GM18861 (cell line): Measurements from ENCODE around the gene HVCN1.
"Not testable (repeated sequence)": the region's sequence is repeated elsewhere in the genome, so short reads cannot be mapped to it uniquely, and the experiment has no call there.

Source experiments
- ATAC-seq: cut with Tn5 transposase; IDR thresholded peaks from one replicate; pipeline ENCODE4 v1.9.1; 2021; ENCODE audit not compliant: unreplicated experiment

The HVCN1 gene

DNA sequence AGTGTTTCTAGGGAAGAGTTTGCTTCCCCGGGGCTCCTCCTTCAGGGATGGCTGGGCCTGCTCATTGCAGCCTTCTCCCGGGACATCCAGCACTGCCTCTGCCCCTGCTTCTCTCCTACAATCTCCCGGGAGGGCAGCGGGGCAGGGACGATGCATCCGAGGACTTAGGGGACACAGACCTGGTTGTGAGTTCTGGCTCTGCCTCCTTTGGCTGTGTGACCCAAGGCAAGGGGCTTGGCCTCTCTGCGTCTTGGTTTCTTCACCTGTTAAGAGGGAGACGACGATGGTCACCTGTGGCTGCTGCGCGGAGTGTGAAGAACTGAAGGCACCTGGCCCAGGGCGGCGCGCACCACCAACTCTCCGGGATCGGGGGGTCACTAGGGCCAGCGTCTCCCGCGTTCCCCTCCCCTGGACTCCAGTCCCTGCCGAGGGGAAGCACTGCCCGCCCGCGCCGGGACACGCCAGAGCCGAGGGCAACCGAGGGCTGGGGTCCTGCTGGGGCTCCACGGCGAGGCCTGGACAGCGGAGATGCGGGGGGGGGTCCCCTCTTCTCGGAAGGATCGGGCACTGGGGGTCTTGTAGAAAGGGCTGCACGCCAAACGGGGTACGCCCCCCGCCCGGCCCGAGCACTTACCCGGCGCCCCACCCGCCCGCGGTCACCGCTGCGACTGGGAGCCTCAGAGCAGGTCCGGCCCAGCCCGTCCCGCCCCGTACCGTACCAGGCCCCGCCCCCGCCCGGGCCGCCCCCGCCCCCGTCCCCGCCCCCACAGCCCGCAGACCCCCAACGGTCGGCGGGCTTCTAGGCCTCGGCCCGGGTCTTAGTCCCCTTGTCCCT, at the start of gene HVCN1:
HVCN1 (minus strand) TSS at position 670 of the 835 bp plus-strand sequence. CDS start 5,870 bp downstream, outside the sequence.
- ATAC-seq, result no peak

DNA sequence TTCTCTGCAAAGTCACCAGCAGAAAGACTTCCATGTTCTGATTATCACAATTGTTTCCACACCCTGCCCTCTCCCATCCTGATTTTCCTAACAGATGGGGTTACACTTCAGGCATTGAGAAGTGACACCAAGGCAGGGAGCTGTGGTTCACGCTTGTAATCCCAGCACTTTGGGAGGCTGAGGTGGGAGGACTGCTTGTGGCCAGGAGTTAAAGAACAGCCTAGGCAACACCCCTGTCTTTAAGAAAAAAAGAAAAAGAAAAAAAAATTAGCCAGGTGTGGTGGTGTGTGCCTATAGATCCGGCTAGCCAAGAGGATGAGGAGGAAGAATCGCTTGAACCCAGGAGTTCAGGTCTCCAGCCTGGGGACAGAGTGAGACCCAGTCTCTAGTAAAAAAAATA, 48.6 kb upstream of the HVCN1 start:
- ATAC-seq, result no peak

GRCh38 chr12:110737016-110737415, 48.1 kb upstream of the HVCN1 start:
- not testable (repeated sequence) for ATAC-seq

DNA sequence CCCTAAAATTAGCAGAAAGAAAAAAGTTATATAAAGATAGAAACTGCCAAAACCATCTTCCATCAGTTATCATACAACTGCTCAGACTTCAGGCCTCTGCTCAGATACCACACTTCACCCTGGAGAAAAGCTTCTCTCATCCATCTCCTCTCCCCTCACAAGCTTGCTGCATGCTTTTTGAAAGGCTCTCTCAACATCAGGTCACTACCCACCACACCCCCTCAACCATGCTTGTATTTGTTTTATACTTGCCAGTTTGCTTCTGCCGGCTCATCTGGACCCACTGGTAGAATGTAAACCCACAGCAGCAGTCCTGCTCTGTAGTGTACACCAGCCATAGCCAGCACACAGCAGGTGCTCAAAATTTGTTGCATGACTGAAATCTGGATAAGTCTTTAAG, 45.0 kb upstream of the HVCN1 start:
- ATAC-seq, result no peak

DNA sequence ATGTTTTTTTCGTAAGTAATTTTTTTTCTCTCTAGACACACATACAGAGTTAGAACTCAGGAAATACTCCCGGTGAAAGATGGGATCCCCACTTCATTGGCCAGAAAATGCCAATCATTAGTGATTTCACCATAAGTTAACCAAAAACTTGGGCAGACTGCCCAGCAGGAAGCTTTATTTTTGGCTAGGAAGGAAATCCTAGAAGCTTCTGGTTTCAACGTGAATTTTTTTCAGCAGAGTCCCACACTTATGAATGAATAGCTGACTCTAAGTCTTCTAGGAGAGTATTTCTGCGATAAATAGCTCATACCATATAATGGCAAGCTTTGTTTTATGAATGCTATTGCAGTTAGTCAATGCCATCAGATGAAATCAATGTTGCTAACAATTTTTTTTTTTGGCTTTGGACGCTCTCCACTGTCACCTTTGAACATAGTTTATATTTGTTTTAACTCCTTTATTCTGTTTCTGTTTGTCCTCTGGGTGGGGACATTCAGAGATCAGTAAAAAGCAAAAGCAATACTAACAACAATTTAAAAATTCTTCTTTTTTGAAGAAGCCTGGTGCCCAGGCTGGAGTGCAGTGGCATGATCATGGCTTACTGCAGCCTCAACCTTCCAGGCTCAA, 44.3 kb upstream of the HVCN1 start:
- ATAC-seq, result no peak

GRCh38 chr12:110732572-110732971, 43.7 kb upstream of the HVCN1 start:
- ATAC-seq, result no peak

- no peak for ATAC-seq
Observed at GRCh38 chr12:110731479-110731878, 42.6 kb upstream of the HVCN1 start.

DNA sequence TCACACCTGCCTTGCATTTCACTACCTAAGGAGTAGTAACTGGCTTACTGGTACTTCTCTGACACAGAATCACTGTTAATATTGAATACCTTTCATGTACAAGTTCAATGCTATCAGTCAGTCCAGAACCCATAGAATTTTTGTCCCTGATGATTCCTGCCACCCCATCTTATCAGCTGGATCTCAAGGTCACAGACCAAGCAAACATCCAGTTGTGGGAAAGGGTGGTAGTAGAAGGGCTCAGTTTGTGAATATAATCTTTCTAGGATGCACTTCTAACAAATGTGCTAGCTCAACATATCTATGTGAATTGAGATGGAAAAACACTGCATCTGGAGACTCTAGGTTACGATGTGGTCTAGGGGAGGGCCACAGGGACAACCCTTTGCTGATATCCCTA, 39.7 kb upstream of the HVCN1 start:
- ATAC-seq, result no peak

DNA sequence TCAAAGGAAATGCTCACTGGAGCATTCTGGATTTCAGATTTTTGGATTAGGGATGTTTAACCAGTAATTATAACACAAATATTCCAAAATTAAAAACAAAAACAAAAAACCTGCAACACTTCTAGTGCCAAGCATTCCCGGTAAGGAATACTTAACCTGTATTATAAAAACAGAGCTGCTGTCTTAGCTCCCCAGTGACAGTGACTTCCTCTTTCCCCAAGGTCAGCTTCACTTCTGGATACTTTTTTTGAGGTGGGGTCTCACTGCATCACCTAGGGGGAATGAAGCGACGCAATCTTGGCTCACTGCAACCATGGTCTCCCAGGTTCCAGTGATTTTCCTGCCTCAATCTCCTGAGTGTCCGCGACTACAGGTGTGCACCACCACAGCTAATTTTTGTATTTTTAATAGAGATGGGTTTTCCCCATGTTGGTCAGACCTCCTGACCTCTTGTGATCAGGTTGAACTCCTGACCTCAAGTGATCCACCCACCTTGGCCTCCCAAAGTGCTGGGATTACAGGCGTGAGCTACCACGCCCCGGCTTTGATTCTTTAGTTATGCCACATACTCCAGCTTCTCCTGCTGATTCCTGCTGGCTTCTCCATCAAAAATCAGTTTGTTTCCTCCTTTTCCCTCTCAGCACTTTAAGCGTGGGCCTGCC, 37.9 kb upstream of the HVCN1 start:
- no peak for ATAC-seq

- no peak for ATAC-seq
Observed at GRCh38 chr12:110726028-110726427, 37.1 kb upstream of the HVCN1 start.

- ATAC-seq, result no peak
Observed at GRCh38 chr12:110725267-110725666, 36.4 kb upstream of the HVCN1 start.

DNA sequence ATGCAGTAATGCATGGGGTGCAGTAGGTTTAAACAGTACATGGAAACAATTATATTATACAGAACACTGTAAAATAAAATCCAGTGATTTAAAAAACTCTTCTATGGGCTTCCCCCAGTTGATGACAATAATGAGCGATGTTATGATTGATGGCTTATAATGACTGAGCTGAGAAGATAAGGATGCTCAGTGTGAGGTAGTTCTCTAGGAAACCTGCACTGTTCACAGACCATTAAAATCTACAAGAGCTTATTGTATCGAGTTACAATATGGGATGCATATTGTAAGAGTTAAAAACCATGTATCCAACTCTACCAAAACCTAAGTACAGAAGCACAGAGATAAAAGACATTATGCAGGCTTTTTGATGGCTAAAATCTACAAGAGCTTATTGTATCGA, 34.0 kb upstream of the HVCN1 start:
- not testable (repeated sequence) for ATAC-seq

DNA sequence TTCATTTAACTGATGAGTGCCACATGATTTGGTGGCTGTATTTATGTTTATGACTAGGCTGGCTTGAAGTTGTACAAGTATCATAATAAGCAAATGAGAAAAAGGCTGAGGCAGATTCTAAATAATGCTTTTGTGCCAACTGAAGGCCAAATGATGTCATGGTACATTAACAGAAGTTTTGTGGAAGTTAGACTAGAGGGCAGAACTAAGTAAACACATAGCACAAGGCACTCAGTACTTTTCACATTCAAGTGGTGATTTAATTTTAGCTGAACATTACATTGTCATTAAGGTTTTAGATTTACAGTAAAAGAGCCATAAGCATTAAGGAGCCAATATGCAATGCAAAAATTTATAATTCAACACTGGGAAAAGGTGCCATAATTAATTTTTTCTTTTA, 32.7 kb upstream of the HVCN1 start:
- ATAC-seq, result no peak

- no peak for ATAC-seq
Observed at GRCh38 chr12:110720516-110720915, 31.6 kb upstream of the HVCN1 start.

DNA sequence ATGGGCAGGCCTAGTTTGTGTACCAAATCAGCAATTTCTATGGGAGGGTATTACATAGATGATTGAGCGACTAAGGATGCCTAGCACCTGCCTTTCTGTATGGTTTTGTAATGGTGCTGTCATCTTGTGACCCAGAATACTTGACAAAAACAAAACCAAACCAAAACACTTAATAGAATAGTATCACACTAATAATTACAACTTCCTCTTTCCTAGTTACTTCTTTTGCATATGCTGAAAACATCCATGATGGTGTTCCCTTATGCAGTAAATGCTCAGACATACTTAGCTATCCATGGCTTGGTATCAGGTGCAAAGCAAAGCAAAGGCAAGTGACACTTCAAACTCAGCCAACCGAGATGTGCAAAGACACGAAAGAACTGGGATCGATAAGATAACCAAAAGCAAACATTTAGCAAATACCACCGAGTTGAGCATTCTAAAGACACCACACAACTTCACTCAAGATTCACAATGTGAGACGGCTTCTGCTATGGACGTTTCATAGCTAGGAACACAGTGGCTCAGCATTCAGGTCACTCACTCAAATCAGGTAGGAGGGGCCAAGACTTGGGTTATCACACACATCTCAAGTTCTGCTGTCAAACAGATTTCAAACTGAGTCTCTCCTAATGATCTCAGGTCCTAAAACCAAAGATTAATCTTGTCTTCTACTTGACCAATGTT, 29.4 kb upstream of the HVCN1 start:
- ATAC-seq, result no peak

GRCh38 chr12:110717037-110717436, 28.1 kb upstream of the HVCN1 start:
- no peak for ATAC-seq

DNA sequence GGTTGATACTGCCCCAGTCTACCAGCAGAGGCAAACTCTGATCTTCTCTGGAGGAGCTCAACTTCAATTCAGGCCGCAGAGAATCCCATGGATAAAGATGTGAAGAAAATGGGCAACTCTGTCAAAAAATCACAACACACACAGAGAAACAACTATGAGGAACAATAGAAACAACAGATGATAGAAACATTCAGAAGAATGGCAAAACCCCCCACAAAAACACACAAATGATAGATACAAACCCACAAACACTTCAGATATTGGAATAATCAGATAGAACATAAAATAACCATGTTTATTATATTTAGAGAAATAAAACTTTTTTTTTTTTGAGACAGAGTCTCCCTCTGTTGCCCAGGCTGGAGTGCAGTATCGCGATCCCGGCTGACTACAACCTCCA, 20.0 kb upstream of the HVCN1 start:
- ATAC-seq, result no peak

DNA sequence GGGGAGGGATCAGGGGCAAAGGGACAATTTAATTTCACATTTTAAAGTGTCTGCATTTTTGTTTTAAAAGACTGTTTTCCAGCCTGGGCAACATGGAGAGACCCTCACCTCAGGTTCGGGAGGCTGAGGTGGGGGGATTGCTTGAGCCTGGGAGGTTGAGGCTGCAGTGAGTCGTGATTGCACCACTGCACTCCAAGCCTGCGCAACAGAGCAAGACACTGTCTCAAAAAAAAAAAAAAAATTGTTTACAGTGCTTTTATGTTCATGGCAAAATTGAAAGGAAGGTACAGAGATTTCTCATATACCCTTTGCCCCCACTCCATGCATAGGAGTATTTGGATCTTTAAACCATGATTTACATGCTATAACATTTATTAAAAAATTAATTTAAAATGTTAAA, 16.4 kb upstream of the HVCN1 start:
- no peak for ATAC-seq

DNA sequence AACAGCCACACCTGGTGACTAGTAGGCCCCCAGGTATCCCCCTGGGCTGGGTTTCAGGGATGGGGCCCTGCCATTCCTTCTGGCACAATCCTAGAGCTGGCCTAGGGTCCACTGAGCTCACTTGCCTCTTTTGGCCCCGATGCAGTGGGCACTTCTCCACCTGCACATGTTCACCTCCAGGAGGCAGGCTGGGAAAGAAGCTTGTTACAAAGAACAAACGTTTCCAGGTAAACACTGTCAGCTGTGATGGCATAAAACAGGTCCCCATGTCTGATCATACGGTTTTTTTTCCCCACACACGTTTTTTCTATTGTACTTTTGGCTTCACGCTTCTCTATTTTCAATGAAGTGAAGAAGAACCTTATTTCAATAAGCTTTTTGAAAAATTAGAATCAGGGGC, 15.8 kb upstream of the HVCN1 start:
- no peak for ATAC-seq

DNA sequence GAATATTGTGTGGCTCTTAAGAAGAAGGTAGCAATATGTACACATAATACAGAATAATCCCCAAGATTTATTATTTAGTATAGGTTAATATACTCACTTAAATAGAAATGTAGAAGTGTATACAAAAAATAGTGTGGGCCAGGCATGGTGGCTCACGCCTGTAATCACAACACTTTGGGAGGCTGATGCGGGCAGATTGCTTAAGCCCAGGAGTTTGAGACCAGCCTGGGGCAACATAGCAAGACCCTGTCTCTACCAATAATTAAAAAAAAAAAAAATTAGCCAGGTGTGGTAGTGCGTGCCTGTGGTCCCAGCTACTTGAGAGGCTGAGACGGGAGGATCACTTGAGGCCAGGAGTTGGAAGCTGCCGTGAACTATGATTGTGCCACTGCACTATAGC, 15.3 kb upstream of the HVCN1 start:
- no peak for ATAC-seq

- ATAC-seq, result no peak
Observed at GRCh38 chr12:110702081-110702480, 13.2 kb upstream of the HVCN1 start.
